ENCODE measurements around the gene TIGD4. TPM values are rescaled to one million over a fixed set of nuclear protein-coding genes. Genes with fewer than 3 reads are reported as not detected.
"Not testable (repeated sequence)": the region's sequence is repeated elsewhere in the genome, so short reads cannot be mapped to it uniquely, and the experiment has no call there.

Gene TIGD4
- total RNA-seq, 4 donors from 2014 or later, result 0.57 to 0.94 TPM; not detected in 2

- Histone ChIP-seq H3K9me3 (no peaks in the 10 kb centered on the region), H3K27ac (no peak overlapping the region), H3K27me3 (no peaks in the 10 kb centered on the region), H3K4me1 (no peaks in the 10 kb centered on the region), H3K36me3 (no peaks in the 10 kb centered on the region), H3K4me3 (no peak overlapping the region)
- TF ChIP-seq POLR2A (IDR thresholded peaks at IDR 0.05), result no peak
- TF ChIP-seq, protein P1, sequence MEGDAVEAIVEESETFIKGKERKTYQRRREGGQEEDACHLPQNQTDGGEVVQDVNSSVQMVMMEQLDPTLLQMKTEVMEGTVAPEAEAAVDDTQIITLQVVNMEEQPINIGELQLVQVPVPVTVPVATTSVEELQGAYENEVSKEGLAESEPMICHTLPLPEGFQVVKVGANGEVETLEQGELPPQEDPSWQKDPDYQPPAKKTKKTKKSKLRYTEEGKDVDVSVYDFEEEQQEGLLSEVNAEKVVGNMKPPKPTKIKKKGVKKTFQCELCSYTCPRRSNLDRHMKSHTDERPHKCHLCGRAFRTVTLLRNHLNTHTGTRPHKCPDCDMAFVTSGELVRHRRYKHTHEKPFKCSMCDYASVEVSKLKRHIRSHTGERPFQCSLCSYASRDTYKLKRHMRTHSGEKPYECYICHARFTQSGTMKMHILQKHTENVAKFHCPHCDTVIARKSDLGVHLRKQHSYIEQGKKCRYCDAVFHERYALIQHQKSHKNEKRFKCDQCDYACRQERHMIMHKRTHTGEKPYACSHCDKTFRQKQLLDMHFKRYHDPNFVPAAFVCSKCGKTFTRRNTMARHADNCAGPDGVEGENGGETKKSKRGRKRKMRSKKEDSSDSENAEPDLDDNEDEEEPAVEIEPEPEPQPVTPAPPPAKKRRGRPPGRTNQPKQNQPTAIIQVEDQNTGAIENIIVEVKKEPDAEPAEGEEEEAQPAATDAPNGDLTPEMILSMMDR (IDR thresholded peaks at IDR 0.05), result no peak
- DNase-seq, result no peak
Measured at GRCh38 chr4:152773339-152773738, 6.2 kb downstream of the TIGD4 start.

GRCh38 chr4:152771741-152772533, 7.6 kb downstream of the TIGD4 start:
- DNase-seq, result no peak
- no peaks in the 10 kb centered on the region for H3K27me3 ChIP-seq
- no peak overlapping the region for H3K4me3 ChIP-seq
- H3K36me3 ChIP-seq, result no peaks in the 10 kb centered on the region
- H3K27ac ChIP-seq, result no peak overlapping the region
- no peaks in the 10 kb centered on the region for H3K4me1 ChIP-seq
- H3K9me3 ChIP-seq, result no peaks in the 10 kb centered on the region
- TF ChIP-seq, protein P1 (IDR thresholded peaks at IDR 0.05), result no peak
- TF ChIP-seq POLR2A (IDR thresholded peaks at IDR 0.05), result no peak

DNA sequence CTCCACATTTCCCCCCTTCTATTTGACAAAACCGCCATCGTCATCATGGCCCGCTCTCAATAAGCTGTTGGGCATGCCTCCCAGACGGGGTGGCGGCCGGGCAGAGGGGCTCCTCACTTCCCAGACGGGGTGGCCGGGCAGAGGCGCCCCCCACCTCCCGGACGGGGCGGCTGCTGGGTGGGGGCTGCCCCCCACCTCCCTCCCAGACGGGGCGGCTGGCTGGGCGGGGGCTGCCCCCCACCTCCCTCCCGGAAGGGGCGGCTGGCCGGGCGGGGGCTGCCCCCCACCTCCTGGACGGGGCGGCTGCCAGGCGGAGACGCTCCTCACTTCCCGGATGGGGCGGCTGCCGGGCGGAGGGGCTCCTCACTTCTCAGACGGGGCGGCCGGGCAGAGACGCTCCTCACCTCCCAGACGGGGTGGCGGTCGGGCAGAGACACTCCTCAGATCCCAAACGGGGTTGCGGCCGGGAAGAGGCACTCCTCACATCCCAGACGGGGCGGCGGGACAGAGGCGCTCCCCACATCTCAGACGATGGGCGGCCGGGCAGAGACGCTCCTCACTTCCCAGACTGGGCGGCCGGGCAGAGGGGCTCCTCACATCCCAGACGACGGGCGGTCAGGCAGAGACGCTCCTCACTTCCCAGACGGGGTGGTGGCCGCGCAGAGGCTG, 14.3 kb downstream of the TIGD4 start:
- not testable (repeated sequence) for H3K27me3 ChIP-seq, H3K4me3 ChIP-seq, H3K4me1 ChIP-seq, H3K9me3 ChIP-seq, H3K36me3 ChIP-seq, DNase-seq, H3K27ac ChIP-seq

- no peaks in the 10 kb centered on the region for H3K4me1 ChIP-seq
- H3K4me3 ChIP-seq, result no peak overlapping the region
- DNase-seq, result no peak
Measured at GRCh38 chr4:152763796-152764195, 15.7 kb downstream of the TIGD4 start.

DNA sequence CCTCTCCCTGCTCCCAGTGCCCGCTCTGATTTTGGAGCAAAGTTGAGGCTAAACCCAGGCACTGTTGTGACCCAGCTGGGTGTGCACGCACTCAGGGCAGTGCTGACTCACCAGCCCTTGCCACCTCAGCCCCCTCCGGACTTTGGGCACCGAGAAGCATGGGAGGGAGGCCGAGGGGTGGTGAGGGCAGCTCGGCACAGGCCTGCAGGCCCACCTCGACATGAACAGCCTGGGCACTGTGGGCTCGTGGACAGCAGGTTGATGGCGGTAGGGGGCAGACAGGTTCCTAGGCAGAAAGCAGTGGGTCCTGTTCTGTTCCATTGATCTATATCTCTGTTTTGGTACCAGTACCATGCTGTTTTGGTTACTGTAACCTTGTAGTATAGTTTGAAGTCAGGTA, 30.9 kb downstream of the TIGD4 start:
- Histone ChIP-seq H3K4me3 (no peak overlapping the region), H3K4me1 (no peaks in the 10 kb centered on the region), H3K27ac (no peak overlapping the region), H3K36me3 (no peaks in the 10 kb centered on the region), H3K9me3 (no peaks in the 10 kb centered on the region), H3K27me3 (no peaks in the 10 kb centered on the region)
- DNase-seq, result no peak
- no peak for TF ChIP-seq POLR2A (IDR thresholded peaks at IDR 0.05)
- TF ChIP-seq, protein P1 (IDR thresholded peaks at IDR 0.05), result no peak

More at GRCh38 chr4:152763796-152764195, 15.7 kb downstream of the TIGD4 start:
- no peaks in the 10 kb centered on the region for H3K9me3 ChIP-seq
- TF ChIP-seq POLR2A (IDR thresholded peaks at IDR 0.05), result no peak
- TF ChIP-seq, protein P1 (IDR thresholded peaks at IDR 0.05), result no peak
- no peaks in the 10 kb centered on the region for H3K36me3 ChIP-seq
- H3K27ac ChIP-seq, result no peak overlapping the region
- H3K27me3 ChIP-seq, result no peaks in the 10 kb centered on the region

DNA sequence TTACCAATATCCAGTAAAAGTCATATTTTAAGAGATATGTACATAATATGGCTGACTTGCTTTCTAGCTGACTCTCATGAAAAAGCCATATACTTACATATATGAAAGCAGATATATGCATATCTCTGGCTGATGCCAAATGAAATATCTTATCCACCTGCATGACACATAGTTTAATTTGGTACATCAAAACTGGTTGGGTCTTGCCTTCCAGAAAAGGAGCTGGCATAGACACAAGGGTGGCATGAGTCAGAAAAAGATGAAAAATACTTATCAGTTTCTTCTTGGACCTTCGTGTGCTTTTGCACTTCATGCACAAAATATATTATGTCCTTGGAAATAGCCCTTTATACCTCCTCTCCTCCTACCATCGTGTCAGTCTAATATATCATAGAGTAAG, 32.1 kb downstream of the TIGD4 start:
- TF ChIP-seq, protein P1 (IDR thresholded peaks at IDR 0.05), result no peak
- no peak for TF ChIP-seq POLR2A (IDR thresholded peaks at IDR 0.05)
- H3K9me3 ChIP-seq, result no peaks in the 10 kb centered on the region
- no peaks in the 10 kb centered on the region for H3K27me3 ChIP-seq
- H3K4me1 ChIP-seq, result no peaks in the 10 kb centered on the region
- H3K4me3 ChIP-seq, result no peak overlapping the region
- H3K36me3 ChIP-seq, result no peaks in the 10 kb centered on the region
- DNase-seq, result no peak
- H3K27ac ChIP-seq, result no peak overlapping the region

All from Peyer's patch (tissue), 4 donors.